Endothelial cell of umbilical vein (primary cell): ENCODE results near the gene ID2. TPM values are rescaled to one million over a fixed set of nuclear protein-coding genes. Genes with fewer than 3 reads are reported as not detected.

Experiments
- BruUV-seq: library from RNA; stranded (reverse); fragments of 400-500 nt; replicated peaks from 2 replicates; lab custom pipeline; 2021; lab: Mats Ljungman, UMichigan
- CTCF ChIA-PET: fragments of 300-600, 350-600 bp; sonication (Branson Sonifier 250); formaldehyde crosslinking; loops from one replicate; lab custom pipeline; 2021; ENCODE audit warnings: antibody characterized with exemption, inconsistent platforms; lab: Charles Lee
- POLR2A ChIA-PET: fragments of 300-600, 350-600 bp; sonication (Branson Sonifier 250); formaldehyde crosslinking; loops from one replicate; lab custom pipeline; 2021; ENCODE audit warnings: antibody characterized with exemption, inconsistent platforms; lab: Charles Lee
- DNase-seq: peaks from one replicate; pipeline ENCODE4 v3.0.0-alpha.2; 2011; ENCODE audit warnings: low read depth, low spot score
- FAIRE-seq: peaks from 2 replicates; lab custom pipeline; 2011; peaks lifted over from hg19 to GRCh38; lab: Jason Lieb, UNC
- H2AFZ ChIP-seq: 2 replicates; pipeline ENCODE4 v1.6.0; 2012; ENCODE audit warnings: low read depth, low read length, control low read depth, inconsistent platforms
- H3K27ac ChIP-seq: 2 replicates; pipeline ENCODE4 v1.5.1; 2011; ENCODE audit warnings: low read depth, mild to moderate bottlenecking, control low read depth, low read length, moderate library complexity; ENCODE audit not compliant: insufficient read depth
- H3K27me3 ChIP-seq, 2 experiments: 2 replicates each; pipeline versions ENCODE4 v1.6.0 to v1.6.1; 2011; ENCODE audit warnings: low read length in 2 of 2, mixed read lengths in 1 of 2; ENCODE audit not compliant: control insufficient read depth in 2 of 2, insufficient read depth in 2 of 2
- H3K36me3 ChIP-seq, 2 experiments: 2 replicates in 1 of 2; 3 replicates in 1 of 2; pipeline ENCODE4 v1.5.1; 2011; ENCODE audit warnings: low read length in 2 of 2, mild to moderate bottlenecking in 1 of 2, moderate library complexity in 1 of 2; ENCODE audit not compliant: control insufficient read depth in 2 of 2, insufficient read depth in 2 of 2; ENCODE audit errors: extremely low read depth in 1 of 2
- H3K4me1 ChIP-seq: 3 replicates; pipeline ENCODE4 v1.5.1; 2011; ENCODE audit warnings: mild to moderate bottlenecking, low read length; ENCODE audit not compliant: control insufficient read depth, insufficient read depth; ENCODE audit errors: extremely low read depth
- H3K4me2 ChIP-seq: 2 replicates; pipeline ENCODE4 v1.6.1; 2011; ENCODE audit warnings: low read length, control low read depth, mixed read lengths; ENCODE audit not compliant: insufficient read depth
- H3K4me3 ChIP-seq, 3 experiments: fragments of 200-600 bp in 1 of 3; sonication (generic), shearing (Covaris generic) in 1 of 3; replicated peaks in 1 of 3; 2 replicates each; pipeline ENCODE4 v1.5.1; 2011 to 2016; ENCODE audit warnings: control low read depth in 3 of 3, low read length in 3 of 3, mild to moderate bottlenecking in 2 of 3, inconsistent platforms in 1 of 3, low read depth in 1 of 3, moderate library complexity in 1 of 3; ENCODE audit not compliant: insufficient read depth in 1 of 3
- H3K79me2 ChIP-seq: 2 replicates; pipeline ENCODE4 v1.6.0; 2012; ENCODE audit warnings: low read length, inconsistent platforms; ENCODE audit not compliant: control insufficient read depth, insufficient read depth
- H3K9ac ChIP-seq: replicated peaks from 2 replicates; pipeline ENCODE3; 2011; ENCODE audit warnings: low read length, control low read depth; ENCODE audit not compliant: insufficient read depth; ENCODE audit errors: extremely low read depth
- H3K9me1 ChIP-seq: replicated peaks from 3 replicates; pipeline ENCODE4 v1.6.0; 2011; ENCODE audit warnings: mild to moderate bottlenecking, low read length; ENCODE audit not compliant: control insufficient read depth, insufficient read depth; ENCODE audit errors: extremely low read depth
- H3K9me3 ChIP-seq: replicated peaks from 2 replicates; pipeline ENCODE4 v1.5.1; 2012; ENCODE audit warnings: low read length, inconsistent platforms; ENCODE audit not compliant: control insufficient read depth, insufficient read depth
- H4K20me1 ChIP-seq: replicated peaks from 2 replicates; pipeline ENCODE3; 2011; ENCODE audit warnings: mild to moderate bottlenecking, low read length; ENCODE audit not compliant: control insufficient read depth, insufficient read depth; ENCODE audit errors: extremely low read depth
- FOS ChIP-seq: IDR thresholded peaks from 2 replicates; pipeline ENCODE4 v1.6.1; 2011; ENCODE audit warnings: mild to moderate bottlenecking, low read length, moderate library complexity, borderline replicate concordance; ENCODE audit not compliant: insufficient read depth
- GATA2 ChIP-seq: IDR thresholded peaks from 2 replicates; pipeline ENCODE4 v1.7.0; 2011; ENCODE audit warnings: low read depth, mild to moderate bottlenecking, moderate library complexity, mixed read lengths, low read length; ENCODE audit not compliant: insufficient read length, insufficient read depth
- JUN ChIP-seq: IDR thresholded peaks from 2 replicates; pipeline ENCODE4 v1.6.1; 2011; ENCODE audit warnings: borderline replicate concordance, low read depth; ENCODE audit not compliant: insufficient read length, insufficient read depth
- POLR2A ChIP-seq: IDR thresholded peaks from 2 replicates; pipeline ENCODE4 v1.6.1; 2012; ENCODE audit warnings: low read depth, mild to moderate bottlenecking, control low read depth, low read length
- POLR2AphosphoS5 ChIP-seq: IDR thresholded peaks from 2 replicates; pipeline ENCODE4 v1.6.1; 2012; ENCODE audit warnings: low read depth, mild to moderate bottlenecking, control low read depth, low read length, moderate library complexity; ENCODE audit not compliant: insufficient read depth
- dilution Hi-C: fragments of 300-500 bp; cut with MboI; formaldehyde crosslinking; loops from one replicate; pipeline ENCODE4 v1.15.0; 2019; ENCODE audit warnings: low sequenced_read_pairs; ENCODE audit not compliant: extremely low pct_ligation_motif_present
- intact Hi-C: fragments of 100-400 bp; cut with micrococcal nuclease; formaldehyde crosslinking; loops from one replicate; pipeline ENCODE4 v1.10.0; 2022
- polyA plus RNA-seq, 4 experiments: library from polyadenylated mRNA; depleted of rRNA in 3 of 4; stranded (reverse) in 3 of 4; unstranded in 1 of 4; fragments of >200 nt; gene quantifications; 2 replicates each; pipeline versions ENCODE4 v1.2.1 to v1.2.3, GENCODE V29; 2011 to 2012; ENCODE audit warnings: missing spikeins in 1 of 4
- total RNA-seq: library from RNA; stranded (reverse); gene quantifications from 2 replicates; pipeline ENCODE4 v1.2.3, GENCODE V29; 2021
- TF ChIP-seq, protein P1 (sequence below), 2 donors: IDR thresholded peaks; 1 replicate in 1 of 2; 2 replicates in 1 of 2; pipeline ENCODE4 v1.5.1; 2011; ENCODE audit warnings: low read length in 2 of 2, mild to moderate bottlenecking in 2 of 2, moderate library complexity in 2 of 2, control low read depth in 1 of 2, inconsistent platforms in 1 of 2, low read depth in 1 of 2; ENCODE audit not compliant: insufficient read depth in 1 of 2; ENCODE audit errors: extremely low read depth in 1 of 2

The ID2 gene
- total and polyA plus RNA-seq, 2 donors (not counting 3 experiments of a cell fraction or from before 2014, with no cell fraction given), result 4.1 to 29.1 TPM

DNA sequence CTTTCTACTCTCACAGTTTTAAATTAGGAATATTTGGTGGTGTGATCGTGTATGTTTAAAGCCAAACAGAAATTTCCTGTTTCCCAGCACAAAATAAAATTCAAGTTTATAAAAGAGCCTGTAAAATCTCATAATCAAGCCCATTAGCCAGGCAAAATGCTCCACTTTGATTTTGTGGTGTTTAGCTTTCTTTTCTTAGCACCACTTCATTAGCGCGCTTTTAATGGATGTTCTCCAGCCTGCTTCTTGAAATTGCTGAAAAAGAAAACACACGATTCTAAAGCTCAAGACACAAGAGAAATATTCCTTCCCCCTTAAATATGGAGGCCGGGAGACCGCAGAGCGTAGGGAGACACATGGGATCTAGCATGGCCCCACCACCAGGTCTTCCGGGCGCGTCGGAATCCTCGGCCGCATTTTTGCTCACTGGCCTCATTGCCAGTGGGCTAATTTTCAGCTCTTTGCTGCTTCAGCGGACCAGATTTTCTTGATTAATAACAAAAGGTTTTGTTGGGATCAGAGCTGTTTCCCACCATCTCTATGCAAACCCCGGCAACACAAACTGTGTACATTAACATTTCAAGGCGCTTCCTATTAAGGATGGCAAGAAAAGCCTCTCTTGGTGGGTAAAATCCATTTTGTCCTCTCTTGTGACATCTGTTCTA lies 40.4 kb upstream of the ID2 start:
- dilution Hi-C loops (no loop called here), intact Hi-C loops (no loop called here)
- ChIA-PET POLR2A (no interaction called here), CTCF (no interaction called here)
- Histone ChIP-seq H3K9ac (no peak overlapping the region), H3K4me2 (no peak overlapping the region), H3K36me3 (no peaks in the 10 kb centered on the region), H4K20me1 (no peaks in the 10 kb centered on the region), H3K79me2 (no peaks in the 10 kb centered on the region), H3K27me3 (no peaks in the 10 kb centered on the region), H3K9me1 (no peaks in the 10 kb centered on the region), H3K27ac (no peak overlapping the region), H3K9me3 (no peaks in the 10 kb centered on the region), H3K4me1 (no peaks in the 10 kb centered on the region), H3K4me3 (no peak overlapping the region), H2AFZ (no peak overlapping the region)
- DNase-seq (no peak), FAIRE-seq (no peak)
- BruUV-seq, result no TSS peak
- TF ChIP-seq, protein P1, sequence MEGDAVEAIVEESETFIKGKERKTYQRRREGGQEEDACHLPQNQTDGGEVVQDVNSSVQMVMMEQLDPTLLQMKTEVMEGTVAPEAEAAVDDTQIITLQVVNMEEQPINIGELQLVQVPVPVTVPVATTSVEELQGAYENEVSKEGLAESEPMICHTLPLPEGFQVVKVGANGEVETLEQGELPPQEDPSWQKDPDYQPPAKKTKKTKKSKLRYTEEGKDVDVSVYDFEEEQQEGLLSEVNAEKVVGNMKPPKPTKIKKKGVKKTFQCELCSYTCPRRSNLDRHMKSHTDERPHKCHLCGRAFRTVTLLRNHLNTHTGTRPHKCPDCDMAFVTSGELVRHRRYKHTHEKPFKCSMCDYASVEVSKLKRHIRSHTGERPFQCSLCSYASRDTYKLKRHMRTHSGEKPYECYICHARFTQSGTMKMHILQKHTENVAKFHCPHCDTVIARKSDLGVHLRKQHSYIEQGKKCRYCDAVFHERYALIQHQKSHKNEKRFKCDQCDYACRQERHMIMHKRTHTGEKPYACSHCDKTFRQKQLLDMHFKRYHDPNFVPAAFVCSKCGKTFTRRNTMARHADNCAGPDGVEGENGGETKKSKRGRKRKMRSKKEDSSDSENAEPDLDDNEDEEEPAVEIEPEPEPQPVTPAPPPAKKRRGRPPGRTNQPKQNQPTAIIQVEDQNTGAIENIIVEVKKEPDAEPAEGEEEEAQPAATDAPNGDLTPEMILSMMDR (IDR thresholded peaks at IDR 0.05; ENCODE audit: extremely low read depth in 1 of 2, insufficient read depth in 1 of 2, low read depth in 1 of 2, low read length in 2 of 2), result no peak
- TF ChIP-seq POLR2AphosphoS5 (no peak), GATA2 (no peak), POLR2A (no peak), JUN (no peak), FOS (no peak)
